Daoy (cell line): ENCODE data around the gene RAB5B. TPM values are rescaled to one million over a fixed set of nuclear protein-coding genes. Genes with fewer than 3 reads are reported as not detected.
A peak's percentile ranks its signal among the peaks of the same experiment; 100 is the strongest.
"Not testable (repeated sequence)": the region's sequence is repeated elsewhere in the genome, so short reads cannot be mapped to it uniquely, and the experiment has no call there.

ENCODE experiments used
- DNase-seq: peaks from one replicate; pipeline ENCODE4 v3.0.0-alpha.2; 2015; ENCODE audit warnings: low read depth
- total RNA-seq: library from RNA; depleted of rRNA; stranded (reverse); fragments of >200 nt; shearing (Covaris generic); gene quantifications from 2 replicates; pipeline ENCODE4 v1.2.3, GENCODE V29; 2014

Gene RAB5B
- total RNA-seq, 1 experiment from 2014 or later, result 31.7 TPM

DNA sequence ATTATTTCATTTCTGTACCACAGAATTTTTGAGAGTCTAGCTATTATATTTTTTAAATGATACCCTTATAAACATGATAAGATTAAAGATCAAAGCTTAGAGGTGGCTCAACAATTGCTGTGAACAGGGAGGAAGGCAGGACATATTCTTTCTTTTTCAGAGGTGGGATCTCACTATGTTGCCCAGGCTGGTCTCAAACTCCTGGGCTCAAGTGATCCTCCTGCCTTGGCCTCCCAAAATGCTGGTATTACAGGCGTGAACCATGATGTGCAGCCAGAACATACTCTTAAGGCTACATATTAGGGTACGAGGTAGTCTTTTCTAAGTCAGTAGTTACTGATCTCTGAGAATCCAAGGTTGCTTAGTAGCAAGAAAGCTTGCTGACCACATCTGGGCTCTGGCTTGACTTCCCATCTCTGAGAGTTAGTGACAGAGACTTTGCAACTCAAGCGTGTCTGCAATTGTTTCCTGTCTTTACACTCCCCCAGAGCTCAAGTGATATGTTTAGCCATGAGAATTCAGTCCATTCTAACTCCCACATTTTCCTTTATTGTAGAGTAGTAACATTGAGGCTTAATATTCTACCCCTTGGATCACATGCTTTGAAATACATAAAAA lies 8.6 kb downstream of the RAB5B start:
- no peak for DNase-seq

DNA sequence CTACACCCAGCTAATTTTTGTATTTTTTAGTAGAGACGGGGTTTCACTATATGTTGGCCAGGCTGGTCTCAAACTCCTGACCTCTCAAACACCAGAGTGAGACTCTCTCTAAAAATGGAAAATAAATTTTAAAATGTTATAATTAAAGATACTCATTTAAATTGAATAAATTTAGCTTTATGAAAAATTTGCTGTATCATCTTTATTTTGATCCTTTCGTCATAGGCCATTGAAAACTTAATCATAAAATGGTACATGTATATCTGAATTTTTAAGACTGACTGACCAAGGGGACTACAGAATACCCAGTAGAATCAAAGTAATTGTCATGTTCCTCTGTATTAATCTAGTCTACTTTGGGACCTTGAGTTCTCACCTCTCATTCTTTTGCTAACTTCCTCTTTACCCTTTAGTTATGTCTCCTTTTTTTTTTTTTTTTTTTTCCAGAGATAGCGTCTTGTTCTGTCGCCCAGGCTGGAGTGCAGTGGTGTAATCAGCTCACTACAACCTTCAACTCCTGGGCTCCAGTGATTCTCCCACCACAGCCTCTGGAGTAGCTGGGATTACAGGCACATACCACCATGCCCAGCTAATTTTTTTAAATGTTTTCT lies 9.5 kb downstream of the RAB5B start:
- DNase-seq, result no peak

DNA sequence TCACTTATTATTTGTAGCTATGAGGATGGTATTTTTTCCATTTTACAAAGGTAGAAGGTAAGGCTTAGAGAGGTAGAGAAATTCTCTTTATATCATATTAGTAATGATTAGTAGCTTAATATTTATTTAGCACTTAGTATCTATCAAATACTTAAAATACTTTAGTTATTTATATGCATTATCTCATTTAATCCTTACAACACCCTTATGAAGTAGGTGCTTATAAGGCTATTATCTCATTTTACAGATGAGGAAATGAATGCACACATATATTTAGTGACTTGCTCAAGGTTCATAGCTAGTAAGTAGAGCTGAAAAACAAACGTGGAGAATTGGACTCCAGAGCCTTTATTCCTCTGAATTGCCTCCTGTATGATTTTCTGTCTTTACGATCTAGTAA lies 11.0 kb downstream of the RAB5B start:
- DNase-seq, result no peak

DNA sequence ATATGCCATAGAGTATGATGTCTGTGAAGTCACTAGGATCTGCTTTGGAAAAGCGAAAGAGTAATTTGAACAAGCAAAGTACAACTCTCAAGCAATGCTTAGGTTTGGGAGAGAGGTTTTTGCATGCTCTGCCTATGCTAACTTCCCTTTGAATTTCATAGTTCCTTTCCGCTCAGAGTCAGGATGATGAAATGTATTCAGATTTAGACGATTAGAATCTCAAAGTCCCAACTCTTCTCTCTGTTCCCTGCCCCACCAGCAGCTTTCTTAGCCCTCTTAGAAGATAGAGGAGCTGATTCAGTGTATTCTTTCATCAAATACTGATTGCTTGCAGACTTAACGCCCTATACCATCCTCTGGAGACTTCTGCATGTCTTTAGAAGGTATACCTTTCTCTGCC lies 11.5 kb downstream of the RAB5B start:
- DNase-seq, result no peak

DNA sequence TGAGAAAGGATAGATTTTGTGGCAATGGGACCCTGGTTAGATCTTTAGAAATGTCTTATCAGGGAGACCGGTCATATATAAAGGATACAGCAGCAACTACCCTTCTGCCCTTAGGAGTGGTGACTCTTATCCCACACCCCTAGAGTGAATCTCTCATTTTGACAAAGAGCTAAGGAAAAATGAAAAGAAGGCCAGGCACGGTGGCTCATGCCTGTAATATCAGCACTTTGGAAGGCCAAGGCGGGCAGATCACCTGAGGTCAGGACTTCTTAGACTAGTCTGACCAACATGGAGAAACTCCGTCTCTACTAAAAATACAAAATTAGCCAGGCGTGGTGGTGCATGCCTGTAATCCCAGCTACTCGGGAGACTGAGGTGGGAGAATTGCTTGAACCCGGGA lies 12.1 kb downstream of the RAB5B start:
- DNase-seq, result not testable (repeated sequence)

DNA sequence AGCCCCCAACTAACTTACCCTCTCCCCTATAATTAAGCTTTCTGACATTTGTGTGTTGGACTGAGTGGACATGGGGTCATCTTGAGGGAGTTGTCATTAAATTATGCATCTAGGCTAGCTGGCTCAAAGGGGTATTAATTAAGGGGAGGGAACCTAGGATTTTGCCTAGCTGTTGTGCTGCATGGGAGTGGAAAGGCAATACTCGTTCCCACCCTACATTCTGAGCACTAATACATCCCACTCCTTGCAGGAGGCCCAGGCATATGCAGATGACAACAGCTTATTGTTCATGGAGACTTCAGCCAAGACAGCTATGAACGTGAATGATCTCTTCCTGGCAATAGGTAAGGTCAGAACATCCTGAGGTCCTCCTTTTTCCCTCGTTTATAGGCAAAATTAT lies 17.2 kb downstream of the RAB5B start:
- DNase-seq, result no peak

DNA sequence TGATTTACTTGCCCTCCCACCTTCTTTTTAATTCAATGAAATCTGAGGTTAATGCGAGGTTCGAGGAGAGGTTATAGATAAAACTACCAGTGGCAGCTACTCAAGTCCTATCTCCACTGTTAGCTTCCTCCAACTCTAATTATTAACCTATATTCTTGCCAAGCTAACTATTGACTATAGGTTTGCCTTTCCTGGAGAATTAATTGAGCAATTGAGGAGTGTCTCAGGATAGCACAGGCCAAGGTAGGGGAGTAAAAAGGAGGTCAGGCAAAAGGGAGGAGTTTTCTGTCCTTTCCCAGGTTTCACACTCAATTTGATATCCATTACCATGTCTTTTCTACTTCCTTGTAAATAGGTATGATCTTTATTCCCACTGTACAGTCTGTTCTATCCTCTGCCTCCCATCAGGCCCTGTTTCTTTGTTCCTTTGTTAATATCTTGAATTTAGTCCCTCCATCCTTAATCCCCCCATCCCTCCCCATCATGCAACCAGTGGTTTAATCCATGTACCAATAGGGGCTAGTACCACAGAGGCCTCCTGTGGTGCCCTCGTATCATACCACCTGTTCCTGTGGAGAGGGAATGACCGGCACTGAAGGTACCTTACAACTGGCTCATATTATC lies 19.5 kb downstream of the RAB5B start:
- no peak for DNase-seq

DNA sequence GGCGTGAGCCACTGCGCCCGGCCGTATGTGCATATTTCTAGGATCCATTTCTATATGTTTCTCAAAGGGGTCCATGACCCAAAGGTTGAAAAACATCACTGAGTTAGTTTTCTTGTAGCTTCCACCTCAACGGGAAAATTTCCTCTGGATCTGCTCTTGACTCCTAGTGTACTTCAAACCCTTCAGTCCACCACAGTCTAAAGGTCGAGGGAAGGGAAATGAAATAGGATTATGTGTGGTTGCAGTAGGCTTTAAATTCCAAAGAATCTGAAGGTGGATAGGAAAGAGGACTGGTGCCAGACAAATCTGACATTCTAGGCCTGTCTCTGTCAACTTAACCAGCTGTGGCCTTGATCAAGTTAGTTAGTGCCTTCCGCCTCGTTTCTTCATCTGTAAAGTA lies 21.5 kb downstream of the RAB5B start:
- no peak for DNase-seq

DNA sequence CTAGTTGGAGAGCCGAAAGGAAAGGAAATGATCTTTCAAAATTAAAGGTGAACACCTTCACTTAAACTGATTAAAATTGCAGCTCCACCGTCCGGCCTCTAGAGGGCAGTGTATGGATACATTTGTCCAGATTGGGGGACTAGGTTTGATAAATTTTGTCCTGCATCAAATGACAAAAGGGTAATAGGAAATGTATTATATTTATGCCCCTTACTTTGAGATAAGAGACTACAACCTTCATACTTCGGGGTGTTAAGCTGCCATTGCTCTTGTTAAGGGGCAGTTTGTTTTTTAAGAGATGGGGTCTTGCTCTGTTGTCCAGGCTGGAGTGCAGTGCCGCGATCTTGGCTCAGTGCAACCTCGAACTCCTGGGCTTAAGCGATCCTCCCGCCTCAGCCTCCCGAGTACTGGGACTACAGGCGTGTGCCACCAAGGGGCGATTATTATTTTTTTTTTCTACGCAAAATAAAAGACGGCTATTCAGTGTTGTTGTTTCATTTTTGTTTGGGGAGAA lies 22.4 kb downstream of the RAB5B start:
- DNase-seq, result peak; percentile 61

DNA sequence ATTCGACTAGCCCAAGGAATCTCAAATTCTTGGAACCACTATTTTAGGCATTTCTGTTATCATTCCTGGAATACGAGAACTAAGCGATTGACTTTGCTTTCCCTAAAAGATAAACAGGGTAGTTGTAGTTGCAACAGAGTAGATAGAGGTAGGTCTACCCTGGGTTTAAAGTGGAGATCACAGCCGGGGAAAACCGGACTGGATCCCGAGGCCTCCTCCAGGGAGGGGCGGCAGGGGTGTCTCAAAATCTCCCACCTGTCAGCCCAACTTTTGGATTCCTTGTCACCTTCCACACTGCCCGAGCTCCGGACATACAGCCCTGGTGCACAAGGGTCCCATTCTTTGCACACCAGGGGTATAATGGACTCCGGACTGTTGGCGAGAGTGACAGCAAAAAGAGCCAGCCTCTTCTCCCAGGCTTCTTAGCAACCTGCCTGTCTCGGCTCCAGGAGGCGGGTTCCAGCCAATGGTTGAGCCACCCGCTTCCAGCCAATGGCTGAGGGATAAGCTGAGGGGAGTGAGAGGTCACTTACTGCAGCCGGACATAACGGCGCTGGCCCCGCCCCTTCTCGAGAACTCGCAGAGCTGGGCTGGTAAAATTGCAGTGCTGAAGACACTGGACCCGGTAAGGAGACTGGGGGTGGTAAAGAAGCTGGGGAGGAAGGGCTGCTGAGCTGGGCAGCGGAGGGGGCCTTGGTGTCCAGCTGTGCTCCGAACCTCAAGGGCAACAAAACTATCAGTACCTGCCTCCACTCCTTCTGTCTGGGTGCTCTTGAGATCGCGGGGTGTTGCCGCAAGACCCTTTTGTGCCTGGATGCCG lies 23.0 kb downstream of the RAB5B start, which contains the start of gene SUOX:
Gene SUOX, plus strand, starts transcription at position 562 of the 820 bp plus-strand sequence. CDS start 4,946 bp downstream, outside the sequence.
- DNase-seq, result peak; percentile 98

DNA sequence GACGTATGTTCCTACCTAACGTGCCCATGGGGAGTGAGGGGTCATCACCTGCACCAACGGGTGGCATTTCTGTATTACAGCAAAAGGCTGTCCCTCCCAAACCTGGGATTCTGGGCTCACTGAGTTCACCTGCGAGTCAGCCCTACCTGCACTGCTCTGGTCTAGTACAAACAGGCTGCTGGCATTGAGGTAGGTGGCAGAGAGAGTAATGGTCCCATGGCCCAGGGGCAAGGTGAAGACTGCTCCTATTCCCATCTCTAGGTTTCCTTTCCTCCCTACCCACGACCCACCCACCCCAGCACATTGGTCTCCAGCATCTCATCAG lies 23.6 kb downstream of the RAB5B start:
- DNase-seq, result no peak

DNA sequence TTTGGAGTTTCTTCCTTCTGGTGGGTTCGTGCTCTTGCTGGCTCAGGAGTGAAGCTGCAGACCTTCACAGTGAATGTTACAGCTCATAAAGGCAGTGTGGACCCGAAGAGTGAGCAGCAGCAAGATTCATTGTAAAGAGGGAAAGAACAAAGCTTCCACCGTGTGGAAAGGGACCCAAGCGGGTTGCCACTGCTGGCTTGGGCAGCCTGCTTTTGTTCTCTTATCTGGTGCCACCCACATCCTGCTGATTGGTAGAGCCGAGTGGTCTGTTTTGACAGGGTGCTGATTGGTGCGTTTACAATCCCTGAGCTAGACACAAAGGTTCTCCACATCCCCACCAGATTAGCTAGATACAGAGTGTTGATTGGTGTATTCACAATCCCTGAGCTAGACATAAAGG lies 25.6 kb downstream of the RAB5B start:
- DNase-seq, result not testable (repeated sequence)

DNA sequence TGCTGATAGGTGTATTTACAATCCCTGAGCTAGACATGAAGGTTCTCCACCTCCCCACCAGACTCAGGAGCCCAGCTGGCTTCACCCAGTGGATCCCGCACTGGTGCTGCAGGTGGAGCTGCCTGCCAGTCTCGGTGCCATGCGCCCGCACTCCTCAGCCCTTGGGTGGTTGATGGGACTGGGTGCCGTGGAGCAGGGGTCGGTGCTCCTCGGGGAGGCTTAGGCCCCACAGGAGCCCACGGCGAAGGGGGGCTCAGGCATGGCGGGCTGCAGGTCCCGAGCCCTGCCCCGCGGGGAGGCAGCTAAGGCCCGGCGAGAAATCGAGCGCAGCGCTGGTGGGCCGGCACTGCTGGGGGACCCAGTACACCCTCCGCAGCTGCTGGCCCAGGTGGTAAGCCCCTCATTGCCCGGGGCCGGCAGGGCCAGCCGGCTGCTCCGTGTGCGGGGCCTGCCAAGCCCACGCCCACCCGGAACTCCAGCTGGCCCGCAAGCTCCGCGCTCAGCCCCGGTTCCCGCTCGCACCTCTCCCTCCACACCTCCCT lies 26.2 kb downstream of the RAB5B start:
- not testable (repeated sequence) for DNase-seq

DNA sequence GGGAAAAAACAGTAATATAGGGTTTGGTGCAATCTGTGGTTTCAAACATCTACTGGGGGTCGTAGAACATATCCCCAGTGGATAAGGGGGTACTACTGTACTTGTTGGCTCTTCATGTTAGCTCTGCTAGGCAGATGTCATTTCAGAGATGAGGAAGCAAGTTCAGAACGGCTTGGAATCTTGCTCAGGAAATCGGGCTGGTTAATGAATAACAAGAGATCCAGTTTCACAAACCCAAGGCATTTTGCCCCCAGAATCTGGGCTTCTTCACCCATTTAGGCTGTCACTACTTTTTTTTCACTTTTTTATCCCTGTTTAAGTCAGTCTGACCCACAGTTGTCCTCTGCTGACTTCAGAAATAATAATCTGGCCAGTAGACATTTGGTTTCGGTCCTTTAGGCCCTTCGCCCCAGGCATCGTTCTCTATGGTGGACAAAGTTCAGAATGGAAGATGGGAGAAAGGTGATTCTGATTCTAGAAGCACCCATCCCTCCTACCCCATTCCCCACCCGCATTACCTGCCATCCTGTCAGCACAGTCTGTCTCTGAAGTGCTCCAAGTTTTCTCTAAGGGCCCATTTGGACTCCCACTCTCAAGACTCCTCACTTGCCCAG lies 27.7 kb downstream of the RAB5B start:
- DNase-seq, result no peak

DNA sequence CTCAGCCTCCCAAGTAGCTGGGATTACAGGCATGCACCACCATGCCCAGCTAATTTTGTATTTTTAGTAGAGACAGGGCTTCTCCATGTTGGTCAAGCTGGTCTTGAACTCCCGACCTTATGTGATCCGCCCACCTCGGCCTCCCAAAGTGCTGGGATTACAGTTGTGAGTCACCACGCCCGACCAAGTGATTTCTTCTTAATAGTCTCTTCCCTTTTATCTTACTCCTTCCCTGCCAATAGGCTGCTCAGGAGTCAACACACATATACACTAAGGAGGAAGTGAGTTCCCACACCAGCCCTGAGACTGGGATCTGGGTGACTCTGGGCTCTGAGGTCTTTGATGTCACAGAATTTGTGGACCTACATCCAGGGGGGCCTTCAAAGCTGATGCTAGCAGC lies 29.5 kb downstream of the RAB5B start:
- DNase-seq, result not testable (repeated sequence)

DNA sequence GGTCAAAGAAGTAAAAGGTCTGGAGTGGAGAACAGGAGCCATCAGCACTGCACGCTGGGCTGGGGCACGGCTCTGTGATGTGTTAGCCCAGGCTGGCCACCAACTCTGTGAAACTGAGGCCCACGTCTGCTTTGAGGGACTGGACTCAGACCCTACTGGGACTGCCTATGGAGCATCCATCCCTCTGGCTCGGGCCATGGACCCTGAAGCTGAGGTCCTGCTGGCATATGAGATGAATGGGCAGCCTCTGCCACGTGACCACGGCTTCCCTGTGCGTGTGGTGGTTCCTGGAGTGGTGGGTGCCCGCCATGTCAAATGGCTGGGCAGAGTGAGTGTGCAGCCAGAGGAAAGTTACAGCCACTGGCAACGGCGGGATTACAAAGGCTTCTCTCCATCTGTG lies 30.3 kb downstream of the RAB5B start:
- no peak for DNase-seq

DNA sequence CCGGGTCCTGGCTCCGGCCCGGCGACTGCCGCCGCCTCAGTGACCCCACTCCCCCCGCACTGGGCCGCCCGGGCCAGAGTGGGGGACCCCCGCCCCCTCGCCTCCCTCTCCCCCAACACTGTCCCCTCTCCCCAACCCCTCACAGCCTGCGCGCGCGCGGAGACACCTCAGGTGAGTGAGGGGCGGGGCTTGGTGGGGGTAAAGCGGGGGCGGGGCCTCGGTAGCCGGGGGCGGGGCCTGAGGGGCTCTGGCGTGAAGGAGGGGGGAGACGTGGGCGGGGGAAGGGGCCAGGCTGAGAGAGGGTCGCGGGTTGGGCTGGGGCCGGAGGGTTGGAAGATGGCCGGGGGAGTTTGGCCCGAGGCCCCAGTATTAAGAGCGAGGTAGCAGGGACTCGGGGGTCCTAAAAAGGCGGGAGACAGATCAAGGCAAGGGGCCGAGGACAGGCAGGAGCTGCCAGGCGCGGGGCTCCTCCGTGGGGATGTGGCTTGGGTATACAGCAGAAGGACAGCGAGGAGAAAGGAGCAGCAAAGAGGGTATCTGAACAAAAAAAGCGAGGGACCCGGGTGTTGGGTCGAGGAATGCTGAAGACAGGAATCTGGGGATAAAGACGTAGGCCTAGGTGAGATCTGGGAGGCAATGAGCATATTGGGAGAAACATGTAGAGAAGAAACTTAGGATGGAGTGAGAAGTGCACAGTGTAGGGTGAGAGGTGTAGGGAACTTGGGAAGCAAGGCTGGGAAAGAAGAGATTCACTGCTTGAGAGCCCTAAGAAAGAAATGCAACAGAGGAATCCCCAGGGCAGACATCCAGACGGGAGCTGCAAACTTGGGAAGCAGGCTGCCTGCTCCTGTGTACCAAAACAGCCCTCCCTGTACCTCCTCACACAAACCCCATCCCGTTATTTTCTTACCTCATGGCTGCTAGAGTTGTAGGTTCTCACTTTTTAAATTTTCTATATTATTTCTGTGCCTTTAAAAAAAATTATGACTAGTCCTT lies 34.0 kb downstream of the RAB5B start:
- peak; percentile 46 for DNase-seq

DNA sequence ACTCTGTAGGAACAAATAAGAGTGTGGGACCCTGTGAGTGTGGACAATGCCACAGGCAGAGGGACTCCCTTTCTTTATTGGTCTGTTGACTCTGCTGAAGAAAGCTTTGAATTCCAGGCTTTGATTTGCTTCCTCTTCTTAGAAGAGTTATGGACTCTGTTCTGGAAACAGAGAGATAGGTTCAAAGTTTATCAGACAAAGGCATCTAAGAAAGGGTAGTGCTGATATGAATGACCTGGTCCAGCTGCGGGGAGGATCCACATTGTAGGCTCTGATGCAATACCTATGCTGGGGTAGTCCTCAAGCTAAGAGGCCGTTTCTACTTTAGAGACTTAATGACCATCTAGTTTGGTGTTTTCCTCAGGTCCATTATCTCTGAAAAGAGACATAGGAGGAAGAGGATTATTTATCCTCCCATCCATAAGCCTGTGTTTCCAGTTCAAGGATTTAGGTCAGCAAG lies 36.3 kb downstream of the RAB5B start:
- no peak for DNase-seq

DNA sequence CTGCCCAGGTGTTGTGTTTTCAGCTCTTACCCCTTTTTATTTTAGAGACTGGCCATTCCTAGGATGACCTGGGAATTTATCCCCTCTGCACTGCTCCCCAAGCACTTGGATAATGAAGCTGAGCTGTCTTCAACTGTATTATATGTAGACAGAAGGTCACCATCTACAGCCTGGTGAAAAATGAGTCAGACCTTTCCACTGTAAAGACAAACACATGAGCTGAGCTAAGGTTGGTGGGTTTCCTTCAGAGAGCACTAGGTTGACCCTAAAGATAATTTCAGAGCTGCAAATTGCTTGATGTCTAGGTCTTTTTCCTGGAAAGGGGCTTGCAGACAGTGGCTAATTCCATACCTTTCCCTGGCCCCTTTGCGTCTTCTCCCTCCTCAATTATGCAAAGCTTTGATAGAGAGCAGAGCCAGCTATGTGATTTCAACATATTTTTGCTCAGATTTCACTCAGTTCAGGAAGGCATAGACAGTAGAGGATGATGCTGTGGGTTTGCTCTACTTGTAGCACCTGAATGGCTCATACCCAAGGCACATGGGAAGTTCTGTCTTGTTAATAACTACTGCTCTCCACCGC lies 37.7 kb downstream of the RAB5B start:
- no peak for DNase-seq

DNA sequence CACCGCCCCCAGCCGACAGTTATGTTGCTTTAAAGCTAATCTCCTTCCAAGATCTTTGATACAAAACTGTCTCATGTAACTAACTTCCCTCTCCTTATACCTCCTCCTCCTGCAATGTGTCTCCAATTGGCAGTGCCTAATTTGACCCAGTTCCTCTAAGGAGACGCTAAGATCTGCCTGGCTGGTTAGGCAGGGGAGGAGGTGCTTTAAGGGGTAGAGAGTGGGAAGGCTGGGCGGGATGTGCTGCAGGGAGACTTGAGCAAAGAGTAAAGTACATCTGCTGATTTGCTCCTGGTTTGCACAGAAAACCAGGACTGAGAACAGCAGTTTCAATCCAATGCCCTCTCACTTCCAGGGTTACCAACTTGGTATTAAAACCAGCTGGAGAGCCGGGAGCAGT lies 39.6 kb downstream of the RAB5B start:
- DNase-seq, result no peak
